ENCODE results near the gene CENPX. TPM values are rescaled to one million over a fixed set of nuclear protein-coding genes. Genes with fewer than 3 reads are reported as not detected.

The CENPX gene
- total and polyA plus RNA-seq, 12 donors: 11.2 to 75.9 (median 47.9) TPM

GRCh38 chr17:82018989-82019689, 3.5 kb downstream of the CENPX start:
- intact Hi-C loops (cut with DNase I): no loop called here
- H3K9me3 ChIP-seq (replicated peaks in 1 of 3): no peaks in the 10 kb centered on the region
- no peak for DNase-seq

GRCh38 chr17:82018152-82018988, 4.3 kb downstream of the CENPX start:
- intact Hi-C loops (cut with DNase I): no loop called here
- H3K27me3 ChIP-seq: no peaks in the 10 kb centered on the region
- no peaks in the 10 kb centered on the region for H3K9me3 ChIP-seq (replicated peaks in 1 of 3)
- WGBS, 4 donors: 39 to 55% (median 50%) methylated on average over 12 to 19 of the region's 19 CpGs
- H3K36me3 ChIP-seq (replicated peaks in 1 of 2): no peaks in the 10 kb centered on the region
- H3K27ac ChIP-seq: no peak overlapping the region
- TF ChIP-seq CTCF (IDR thresholded peaks at IDR 0.05) (no peak), POLR2A (IDR thresholded peaks at IDR 0.05) (no peak)
- H3K4me3 ChIP-seq: no peak overlapping the region
- DNase-seq: no peak
- H3K4me1 ChIP-seq (replicated peaks in 1 of 2): peaks cover 12 to 15% of the 10 kb centered on the region in 2 donors

More at GRCh38 chr17:82018989-82019689, 3.5 kb downstream of the CENPX start:
- H3K36me3 ChIP-seq (replicated peaks in 1 of 2): no peaks in the 10 kb centered on the region
- TF ChIP-seq CTCF (IDR thresholded peaks at IDR 0.05) (no peak), POLR2A (IDR thresholded peaks at IDR 0.05) (no peak)
- peaks cover 20 to 22% of the 10 kb centered on the region in 2 donors for H3K4me1 ChIP-seq (replicated peaks in 1 of 2)
- no peaks in the 10 kb centered on the region for H3K27me3 ChIP-seq
- H3K27ac ChIP-seq: no peak overlapping the region
- WGBS, 4 donors: 84 to 86% (median 85%) methylated on average over 22 to 33 of the region's 33 CpGs
- no peak overlapping the region for H3K4me3 ChIP-seq

GRCh38 chr17:82017612-82018151, 5.0 kb downstream of the CENPX start:
- H3K27ac ChIP-seq: no peak overlapping the region
- H3K9me3 ChIP-seq (replicated peaks in 1 of 3): no peaks in the 10 kb centered on the region
- H3K4me1 ChIP-seq (replicated peaks in 1 of 2): peaks cover 12 to 15% of the 10 kb centered on the region in 2 donors
- no peaks in the 10 kb centered on the region for H3K36me3 ChIP-seq (replicated peaks in 1 of 2)
- no peak for TF ChIP-seq POLR2A (IDR thresholded peaks at IDR 0.05)
- no peak for TF ChIP-seq CTCF (IDR thresholded peaks at IDR 0.05)
- H3K27me3 ChIP-seq: no peaks in the 10 kb centered on the region
- 81 to 90% (median 87%) methylated on average over 8 to 13 of the region's 13 CpGs for WGBS, 4 donors
- intact Hi-C loops (cut with DNase I): no loop called here
- DNase-seq: no peak
- no peak overlapping the region for H3K4me3 ChIP-seq

DNA sequence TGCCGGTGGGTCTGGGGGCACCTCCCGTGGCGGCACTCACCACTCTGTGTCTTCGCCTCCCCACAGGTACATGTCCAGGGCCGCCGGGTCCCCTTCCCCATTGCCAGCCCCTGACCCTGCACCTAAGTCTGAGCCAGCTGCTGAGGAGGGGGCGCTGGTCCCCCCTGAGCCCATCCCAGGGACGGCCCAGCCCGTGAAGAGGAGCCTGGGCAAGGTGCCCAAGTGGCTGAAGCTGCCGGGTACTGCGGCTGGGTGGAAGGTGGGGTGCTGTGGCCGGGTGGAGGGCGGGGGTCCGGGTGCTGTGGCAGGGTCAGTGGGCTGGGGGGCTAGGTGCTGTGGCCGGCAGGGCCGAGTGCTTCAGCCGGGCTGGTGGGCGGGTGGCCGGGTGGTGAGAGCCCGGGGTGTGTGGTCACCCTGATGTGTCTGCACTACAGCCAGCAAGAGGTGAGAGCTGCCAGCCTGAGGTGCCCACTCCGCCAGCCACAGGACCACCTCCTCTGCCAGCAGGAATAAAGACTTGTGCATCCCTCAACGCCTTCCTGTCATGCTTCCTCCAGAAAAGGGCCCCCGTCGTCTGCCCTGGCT, 5.7 kb downstream of the CENPX start:
- intact Hi-C loops (cut with DNase I): no loop called here
- no peak for DNase-seq
- whole genome bisulfite sequencing, 4 donors: 86 to 95% (median 89%) methylated on average over 4 to 24 of the region's 24 CpGs
- Histone ChIP-seq H3K27me3 (no peaks in the 10 kb centered on the region), H3K9me3 (replicated peaks in 1 of 3) (no peaks in the 10 kb centered on the region), H3K4me1 (replicated peaks in 1 of 2) (peaks cover 7 to 9% of the 10 kb centered on the region in 2 donors), H3K27ac (no peak overlapping the region), H3K4me3 (no peak overlapping the region), H3K36me3 (replicated peaks in 1 of 2) (no peaks in the 10 kb centered on the region)
- TF ChIP-seq CTCF (IDR thresholded peaks at IDR 0.05): no peak

All from adrenal gland (tissue), 12 donors.